ENCODE measurements around the gene ARHGEF12. TPM values are rescaled to one million over a fixed set of nuclear protein-coding genes. Genes with fewer than 3 reads are reported as not detected.

ARHGEF12 gene
- total RNA-seq, 2 donors from 2014 or later: 46.5 to 71.1 TPM

DNA sequence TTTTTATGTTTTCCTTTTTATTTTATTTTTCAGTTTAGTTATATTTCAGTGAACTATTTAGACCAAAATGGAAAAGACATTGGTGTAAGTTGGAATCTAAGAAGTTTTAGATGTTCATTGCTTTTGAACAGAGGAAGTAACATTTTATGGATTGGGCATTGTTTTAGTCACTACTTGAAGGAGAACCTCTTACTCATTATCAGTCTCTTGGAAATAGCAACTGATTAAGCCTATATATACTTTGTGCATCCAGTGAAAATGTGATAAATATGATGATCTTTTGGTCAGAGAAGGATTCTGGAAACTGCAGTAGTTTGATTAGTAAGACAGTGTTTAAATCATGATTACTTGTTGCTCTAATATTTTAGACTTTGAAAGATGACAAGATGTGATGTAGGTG, 14.4 kb downstream of the ARHGEF12 start:
- no peak for TF ChIP-seq POLR2A (IDR thresholded peaks at IDR 0.05)
- TF ChIP-seq CTCF (IDR thresholded peaks at IDR 0.05): no peak
- DNase-seq (no peak), ATAC-seq (no peak)
- Histone ChIP-seq H3K4me1 (peaks cover 63% of the 10 kb centered on the region), H3K27me3 (no peaks in the 10 kb centered on the region), H3K27ac (no peak overlapping the region), H3K4me3 (no peak overlapping the region), H3K36me3 (replicated peaks in 1 of 2; ENCODE audit: insufficient read depth in 1 of 2, low read depth in 2 of 2) (no peaks in the 10 kb centered on the region), H3K9me3 (no peaks in the 10 kb centered on the region)
- intact Hi-C loops (cut with DNase I): no loop called here

DNA sequence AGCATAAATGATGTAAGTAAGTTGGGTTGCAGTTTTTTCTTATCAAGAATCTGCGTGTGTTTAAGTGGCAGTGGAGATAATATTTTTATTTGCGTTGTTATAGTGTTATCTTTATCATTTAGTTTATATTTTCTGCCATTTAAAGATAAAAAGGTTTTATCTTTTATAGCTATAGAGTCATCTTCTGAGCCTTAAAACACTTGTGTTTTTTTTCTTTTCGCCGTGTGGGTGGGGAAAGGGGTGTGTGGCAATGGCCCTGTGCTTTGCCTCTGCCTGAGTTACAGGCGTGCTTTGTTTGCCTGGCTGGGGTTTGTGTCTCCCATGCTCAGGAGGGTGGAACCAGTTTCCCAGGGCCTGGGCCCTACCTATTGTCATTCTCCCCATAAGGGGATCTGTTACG, 16.2 kb downstream of the ARHGEF12 start:
- Histone ChIP-seq H3K4me1 (peaks cover 48% of the 10 kb centered on the region), H3K27me3 (no peaks in the 10 kb centered on the region), H3K4me3 (no peak overlapping the region), H3K36me3 (replicated peaks in 1 of 2; ENCODE audit: insufficient read depth in 1 of 2, low read depth in 2 of 2) (no peaks in the 10 kb centered on the region), H3K9me3 (no peaks in the 10 kb centered on the region), H3K27ac (no peak overlapping the region)
- intact Hi-C loops (cut with DNase I): no loop called here
- 39 to 57% methylated on average over 6 of the region's 6 CpGs for WGBS, 2 donors
- DNase-seq (no peak), ATAC-seq (no peak)
- TF ChIP-seq POLR2A (IDR thresholded peaks at IDR 0.05) (no peak), CTCF (IDR thresholded peaks at IDR 0.05) (no peak)

DNA sequence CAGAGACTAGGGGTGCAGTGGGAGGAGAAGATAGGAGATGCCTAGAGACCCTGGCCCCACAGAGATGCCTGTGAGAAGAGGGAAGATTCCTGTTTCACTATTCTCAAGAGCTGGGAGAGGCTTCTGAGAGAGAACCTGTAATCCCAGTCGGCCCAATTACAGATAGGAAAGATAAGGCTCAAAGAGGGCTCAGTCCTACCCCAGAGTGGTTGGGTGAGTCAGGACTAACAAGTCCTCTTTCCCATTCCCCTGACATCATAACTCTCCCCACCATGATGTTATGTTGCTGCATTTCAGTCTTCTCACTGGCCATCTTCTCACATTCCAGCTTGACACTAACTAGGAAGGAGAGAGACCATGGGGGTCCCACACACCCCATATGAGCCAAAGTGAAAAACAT, 17.9 kb downstream of the ARHGEF12 start:
- intact Hi-C loops (cut with DNase I): no loop called here
- WGBS, 2 donors: 14 to 28% methylated on average over 1 of the region's 1 CpG
- TF ChIP-seq POLR2A (IDR thresholded peaks at IDR 0.05): no peak
- no peak for TF ChIP-seq CTCF (IDR thresholded peaks at IDR 0.05)
- Histone ChIP-seq H3K9me3 (no peaks in the 10 kb centered on the region), H3K36me3 (replicated peaks in 1 of 2; ENCODE audit: insufficient read depth in 1 of 2, low read depth in 2 of 2) (no peaks in the 10 kb centered on the region), H3K27ac (no peak overlapping the region), H3K4me3 (no peak overlapping the region), H3K27me3 (no peaks in the 10 kb centered on the region), H3K4me1 (peaks cover 56% of the 10 kb centered on the region)
- DNase-seq (no peak), ATAC-seq (no peak)

- TF ChIP-seq POLR2A (IDR thresholded peaks at IDR 0.05) (no peak), CTCF (IDR thresholded peaks at IDR 0.05) (no peak)
Observed at GRCh38 chr11:120354779-120355178, 18.6 kb downstream of the ARHGEF12 start.

DNA sequence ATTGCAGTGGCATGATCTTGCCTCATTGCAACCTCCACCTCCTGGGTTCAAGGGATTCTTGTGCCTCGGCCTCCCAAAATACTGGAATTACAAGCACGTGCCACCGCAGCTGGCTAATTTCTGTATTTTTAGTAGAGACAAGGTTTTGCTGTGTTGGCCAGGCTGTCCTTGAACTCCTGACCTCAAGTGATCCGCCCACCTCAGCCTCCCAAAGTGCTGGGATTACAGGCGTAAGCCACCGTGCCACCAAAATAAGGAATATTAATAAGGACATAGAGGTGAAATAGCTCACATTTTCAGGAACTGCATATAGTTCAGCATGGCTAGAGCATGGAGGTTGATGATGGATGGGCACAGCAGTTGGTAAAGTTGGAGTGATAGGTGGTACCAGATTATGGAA, 21.4 kb downstream of the ARHGEF12 start:
- intact Hi-C loops (cut with DNase I): no loop called here
- no peak for ATAC-seq
- Histone ChIP-seq H3K4me3 (no peak overlapping the region), H3K4me1 (peaks cover 42% of the 10 kb centered on the region), H3K36me3 (replicated peaks in 1 of 2; ENCODE audit: insufficient read depth in 1 of 2, low read depth in 2 of 2) (no peaks in the 10 kb centered on the region), H3K27me3 (no peaks in the 10 kb centered on the region), H3K9me3 (no peaks in the 10 kb centered on the region), H3K27ac (no peak overlapping the region)
- WGBS, 2 donors: 93 to 99% methylated on average over 6 of the region's 6 CpGs
- TF ChIP-seq CTCF (IDR thresholded peaks at IDR 0.05) (no peak), POLR2A (IDR thresholded peaks at IDR 0.05) (no peak)
- DNase-seq: no peak

More at GRCh38 chr11:120354779-120355178, 18.6 kb downstream of the ARHGEF12 start:
- Histone ChIP-seq H3K4me3 (no peak overlapping the region), H3K27me3 (no peaks in the 10 kb centered on the region), H3K36me3 (replicated peaks in 1 of 2; ENCODE audit: insufficient read depth in 1 of 2, low read depth in 2 of 2) (no peaks in the 10 kb centered on the region), H3K4me1 (peaks cover 50% of the 10 kb centered on the region), H3K27ac (no peak overlapping the region), H3K9me3 (no peaks in the 10 kb centered on the region)
- no peak for DNase-seq
- ATAC-seq: no peak
- whole genome bisulfite sequencing, 2 donors: 59 to 64% methylated on average over 6 of the region's 6 CpGs
- intact Hi-C loops (cut with DNase I): no loop called here
